MG63 (cell line): ENCODE measurements around the gene DDX54. TPM values are rescaled to one million over a fixed set of nuclear protein-coding genes. Genes with fewer than 3 reads are reported as not detected.
A peak's percentile ranks its signal among the peaks of the same experiment; 100 is the strongest.
"Not testable (repeated sequence)": the region's sequence is repeated elsewhere in the genome, so short reads cannot be mapped to it uniquely, and the experiment has no call there.

Experiments used
- DNase-seq: peaks from one replicate; pipeline ENCODE4 v3.0.0-alpha.2; 2020
- H3K27me3 ChIP-seq: fragments of 250-450 bp; sonication (Bioruptor Pico); 2 replicates; pipeline ENCODE4 v1.5.1; 2020; ENCODE audit warnings: mild to moderate bottlenecking, moderate library complexity
- H3K36me3 ChIP-seq: fragments of 250-450 bp; sonication (Bioruptor Pico); 2 replicates; pipeline ENCODE4 v1.5.1; 2020; ENCODE audit warnings: mild to moderate bottlenecking, moderate library complexity
- H3K4me3 ChIP-seq: fragments of 250-450 bp; sonication (Bioruptor Pico); 2 replicates; pipeline ENCODE4 v1.5.1; 2020; ENCODE audit warnings: mild to moderate bottlenecking, moderate library complexity
- H3K9me3 ChIP-seq: fragments of 250-450 bp; sonication (Bioruptor Pico); 2 replicates; pipeline ENCODE4 v1.5.1; 2020; ENCODE audit warnings: mild to moderate bottlenecking, moderate library complexity
- total RNA-seq: library from RNA; depleted of rRNA; stranded (reverse); fragments of >200 nt; shearing (Covaris generic); gene quantifications from 2 replicates; pipeline ENCODE4 v1.2.3, GENCODE V29; 2014; ENCODE audit warnings: low replicate concordance

The DDX54 gene
- total RNA-seq, 1 experiment from 2014 or later, result 80.5 TPM

DNA sequence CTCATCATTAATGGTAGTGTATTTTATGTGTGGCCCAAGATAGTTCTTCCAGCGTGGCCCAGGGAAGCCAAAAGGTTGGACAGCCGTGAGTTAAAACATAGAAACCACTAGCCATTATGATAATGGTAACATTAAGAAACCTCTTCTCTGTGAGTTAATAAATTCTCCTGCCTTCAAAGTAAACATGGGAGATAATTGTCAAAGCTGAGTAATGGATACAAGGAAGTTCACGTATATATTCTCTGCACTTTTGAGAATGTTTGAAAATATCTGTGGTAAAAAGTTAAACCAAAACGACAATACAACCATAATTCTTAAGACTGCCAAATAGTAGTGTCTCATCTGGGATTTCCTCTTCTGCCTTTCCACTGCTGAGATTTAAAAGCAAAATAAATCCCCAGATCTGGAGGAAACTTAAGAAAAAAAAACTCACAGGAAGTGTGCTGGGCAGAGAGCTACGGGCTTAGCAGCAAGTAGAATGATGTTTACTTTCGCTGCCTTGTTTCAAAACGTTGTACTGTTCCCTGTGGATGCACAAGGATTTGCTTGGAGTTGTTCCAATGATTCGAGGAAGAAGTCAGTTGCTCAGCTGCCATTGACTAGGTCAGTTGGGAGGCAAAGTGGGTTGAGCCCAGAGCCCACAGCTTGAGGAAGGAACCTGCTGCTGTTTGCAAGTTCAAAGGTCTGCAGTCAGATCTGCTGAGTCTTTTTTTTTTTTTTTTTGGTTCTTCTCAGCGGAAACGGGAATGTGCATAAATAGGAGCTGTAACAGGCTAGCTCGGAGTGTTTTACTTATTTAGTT lies 37.7 kb upstream of the DDX54 start:
- Histone ChIP-seq H3K4me3 (peak overlapping the region; percentile 59), H3K36me3 (no peaks in the 10 kb centered on the region)
- peak; percentile 66 for DNase-seq

GRCh38 chr12:113221997-113222729 lies 36.9 kb upstream of the DDX54 start:
- no peaks in the 10 kb centered on the region for H3K27me3 ChIP-seq
- peak overlapping the region; percentile 59 for H3K4me3 ChIP-seq
- DNase-seq, result no peak
- H3K9me3 ChIP-seq, result no peaks in the 10 kb centered on the region
- no peaks in the 10 kb centered on the region for H3K36me3 ChIP-seq

More for the DNA sequence above, 37.7 kb upstream of the DDX54 start:
- Histone ChIP-seq H3K27me3 (no peaks in the 10 kb centered on the region), H3K9me3 (no peaks in the 10 kb centered on the region)

- Histone ChIP-seq H3K9me3 (no peaks in the 10 kb centered on the region), H3K4me3 (peak within 1 kb of the TSS; percentile 59), H3K36me3 (no peaks in the 10 kb centered on the region), H3K27me3 (no peaks in the 10 kb centered on the region)
- peak; percentile 99 for DNase-seq
Observed at GRCh38 chr12:113221181-113221996, 36.1 kb upstream of the DDX54 start, which contains the start of gene TPCN1. Gene TPCN1 (plus strand): TSS chr12:113221464. CDS start chr12:113226853, 5,389 bp downstream.

DNA sequence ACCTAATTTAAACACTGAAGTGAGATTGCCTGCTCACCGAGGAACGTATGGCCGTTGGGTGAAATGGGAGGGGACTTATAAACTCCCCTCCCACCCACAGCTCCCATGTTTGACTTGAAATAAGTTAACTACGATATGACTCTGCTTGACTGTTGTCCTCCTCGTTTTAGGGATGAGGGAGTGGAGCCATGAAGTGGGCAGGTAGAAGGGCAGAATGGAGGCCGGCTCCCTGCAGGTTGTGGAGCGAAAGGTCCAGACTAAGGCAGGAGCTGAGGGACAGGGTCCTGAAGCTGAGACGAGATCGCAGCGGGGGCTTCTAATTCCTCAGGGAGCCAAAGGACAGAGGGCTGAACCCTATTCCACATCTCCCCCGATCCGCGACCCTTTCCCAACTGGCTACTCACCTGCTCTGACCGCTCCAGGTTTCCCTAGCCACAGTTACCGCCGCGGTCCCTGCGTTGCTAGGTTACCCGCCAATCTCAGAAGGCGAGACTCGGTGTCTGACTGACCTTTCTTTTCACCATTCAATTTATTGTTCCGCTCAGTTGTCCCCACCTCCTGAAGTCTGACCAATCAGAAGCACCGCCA lies 35.4 kb upstream of the DDX54 start:
- H3K27me3 ChIP-seq, result no peaks in the 10 kb centered on the region
- H3K4me3 ChIP-seq, result peak overlapping the region; percentile 59
- DNase-seq, result no peak
- H3K9me3 ChIP-seq, result no peaks in the 10 kb centered on the region
- H3K36me3 ChIP-seq, result no peaks in the 10 kb centered on the region

- no peaks in the 10 kb centered on the region for H3K36me3 ChIP-seq
- H3K9me3 ChIP-seq, result no peaks in the 10 kb centered on the region
- H3K27me3 ChIP-seq, result no peaks in the 10 kb centered on the region
- DNase-seq, result no peak
- H3K4me3 ChIP-seq, result no peak overlapping the region
Observed at GRCh38 chr12:113216027-113216426, 30.7 kb upstream of the DDX54 start.

DNA sequence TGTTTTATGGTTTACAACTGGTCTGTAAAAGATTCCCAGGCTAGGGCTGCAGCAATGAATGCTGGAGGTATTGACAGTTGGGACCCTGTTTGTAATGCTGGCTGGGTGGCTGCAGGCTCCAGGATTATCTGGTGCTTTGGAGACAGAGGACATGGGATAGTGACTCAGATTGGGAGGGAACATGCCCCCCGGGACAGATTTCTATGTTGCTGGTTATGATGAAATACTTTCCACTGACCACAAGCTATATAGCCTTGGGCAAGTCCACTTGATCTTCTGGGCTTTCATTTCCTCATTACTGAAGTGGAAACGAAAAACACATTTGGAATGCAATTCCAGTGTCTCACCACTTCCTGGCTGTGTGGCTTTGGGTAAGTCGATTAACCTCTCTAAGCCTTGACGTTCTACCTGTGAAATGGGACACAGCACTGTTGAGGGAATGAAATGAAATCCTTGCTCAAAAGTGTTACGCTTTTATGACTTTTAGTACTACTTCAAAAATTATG lies 29.7 kb upstream of the DDX54 start:
- Histone ChIP-seq H3K9me3 (no peaks in the 10 kb centered on the region), H3K36me3 (no peaks in the 10 kb centered on the region), H3K27me3 (no peaks in the 10 kb centered on the region), H3K4me3 (no peak overlapping the region)
- peak; percentile 69 for DNase-seq

DNA sequence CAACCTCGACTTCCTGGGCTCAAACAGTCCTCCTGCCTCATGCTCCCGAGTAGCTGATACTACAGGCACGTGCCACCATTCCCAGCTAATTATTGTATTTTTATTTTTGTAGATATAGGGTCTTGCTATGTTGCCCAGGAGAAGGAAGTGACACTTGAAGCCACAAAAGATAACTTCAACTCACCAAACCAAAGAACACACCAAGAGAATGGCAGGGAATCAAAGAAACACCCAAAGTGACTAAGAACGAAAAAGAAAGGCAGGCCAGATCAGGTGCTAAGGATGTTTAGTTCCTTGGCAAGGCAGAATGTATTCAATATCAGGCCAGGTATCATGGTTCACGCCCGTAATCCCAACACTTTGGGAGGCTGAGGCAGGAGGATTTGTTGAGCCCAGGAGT lies 25.9 kb upstream of the DDX54 start:
- DNase-seq, result no peak
- H3K27me3 ChIP-seq, result no peaks in the 10 kb centered on the region
- H3K4me3 ChIP-seq, result no peak overlapping the region
- H3K36me3 ChIP-seq, result no peaks in the 10 kb centered on the region
- H3K9me3 ChIP-seq, result no peaks in the 10 kb centered on the region

- no peaks in the 10 kb centered on the region for H3K36me3 ChIP-seq
- no peaks in the 10 kb centered on the region for H3K9me3 ChIP-seq
- DNase-seq, result no peak
- no peak overlapping the region for H3K4me3 ChIP-seq
- no peaks in the 10 kb centered on the region for H3K27me3 ChIP-seq
Observed at GRCh38 chr12:113208041-113208934, 23.0 kb upstream of the DDX54 start.

GRCh38 chr12:113207613-113208040 lies 22.3 kb upstream of the DDX54 start:
- no peak for DNase-seq
- Histone ChIP-seq H3K4me3 (no peak overlapping the region), H3K36me3 (no peaks in the 10 kb centered on the region), H3K9me3 (no peaks in the 10 kb centered on the region), H3K27me3 (no peaks in the 10 kb centered on the region)

DNA sequence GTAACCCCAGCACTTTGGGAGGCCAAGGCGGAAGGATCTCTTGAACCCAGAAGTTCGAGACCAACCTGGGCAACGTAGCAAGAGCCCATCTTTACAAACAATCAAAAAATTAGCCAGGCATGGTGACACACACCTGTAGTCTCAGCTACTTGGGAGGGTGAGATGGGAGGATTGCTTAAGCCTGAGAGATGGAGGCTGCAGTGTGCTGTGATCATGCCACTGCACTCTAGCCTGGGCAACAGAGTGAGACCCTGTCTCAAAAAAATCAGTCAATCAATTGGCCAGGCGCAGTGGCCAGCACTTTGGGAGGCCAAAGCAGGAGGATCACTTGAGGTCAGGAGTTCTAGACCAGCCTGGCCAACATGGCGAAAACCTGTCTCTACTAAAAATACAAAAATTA lies 21.5 kb upstream of the DDX54 start:
- not testable (repeated sequence) for DNase-seq, H3K9me3 ChIP-seq, H3K4me3 ChIP-seq, H3K36me3 ChIP-seq, H3K27me3 ChIP-seq

DNA sequence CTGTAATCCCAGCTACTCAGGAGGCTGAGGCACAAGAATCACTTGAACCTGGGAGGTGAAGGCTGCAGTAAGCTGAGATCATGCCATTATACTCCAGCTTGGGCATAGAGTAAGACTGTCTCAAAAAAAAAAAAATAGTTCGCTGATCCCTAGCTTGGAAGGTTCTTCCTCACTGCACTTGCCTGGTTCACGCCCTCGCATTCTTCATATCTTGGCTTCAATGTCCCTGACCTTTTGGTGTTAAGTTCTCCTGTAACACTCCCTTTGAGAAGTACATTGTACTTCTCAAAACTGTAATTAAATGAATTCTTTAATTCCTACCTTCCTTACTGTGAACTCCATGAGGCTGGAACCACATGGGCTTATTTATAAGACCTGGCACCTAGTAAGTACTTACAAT lies 19.5 kb upstream of the DDX54 start:
- Histone ChIP-seq H3K27me3 (no peaks in the 10 kb centered on the region), H3K4me3 (no peak overlapping the region), H3K9me3 (no peaks in the 10 kb centered on the region), H3K36me3 (no peaks in the 10 kb centered on the region)
- no peak for DNase-seq

GRCh38 chr12:113203852-113204760 lies 18.8 kb upstream of the DDX54 start:
- no peaks in the 10 kb centered on the region for H3K9me3 ChIP-seq
- no peaks in the 10 kb centered on the region for H3K27me3 ChIP-seq
- DNase-seq, result no peak
- H3K36me3 ChIP-seq, result no peaks in the 10 kb centered on the region
- H3K4me3 ChIP-seq, result no peak overlapping the region

DNA sequence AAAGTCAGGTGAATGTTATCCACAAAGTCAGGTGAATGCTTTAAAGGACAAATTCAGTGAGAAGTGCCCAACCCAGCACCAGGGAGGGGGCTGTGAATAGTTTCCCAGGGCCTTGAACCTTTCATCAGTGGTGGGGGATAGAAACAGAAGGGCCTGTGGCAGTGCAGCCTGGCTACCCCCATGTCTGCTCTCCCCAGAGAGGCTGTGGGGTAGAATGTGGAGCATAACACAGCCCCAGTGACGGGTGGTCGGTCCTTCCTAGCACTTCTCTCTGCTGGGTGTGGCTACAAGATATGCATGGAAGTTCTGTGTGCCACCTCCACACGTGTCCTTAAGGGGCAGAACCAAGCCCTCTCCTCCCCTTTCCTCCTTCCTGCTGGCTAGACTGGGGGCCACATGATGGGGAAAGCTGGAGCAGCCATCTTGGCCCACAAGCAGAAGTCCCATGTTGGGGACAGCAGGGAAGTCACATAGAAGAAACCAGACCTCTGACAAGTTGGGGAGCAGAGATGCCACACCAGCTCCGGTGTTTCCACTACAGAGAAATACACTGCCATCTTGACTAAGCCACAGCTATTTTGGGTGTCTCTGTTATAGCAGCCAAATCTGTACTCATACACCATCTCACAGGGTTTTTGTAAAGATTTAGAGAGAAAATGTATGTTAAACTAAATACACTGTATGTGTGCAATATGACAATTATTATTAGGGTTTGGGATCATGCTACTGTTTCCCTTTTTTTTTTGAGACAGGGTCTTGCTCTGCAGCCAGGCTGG lies 17.2 kb upstream of the DDX54 start:
- Histone ChIP-seq H3K36me3 (no peaks in the 10 kb centered on the region), H3K4me3 (no peak overlapping the region), H3K27me3 (no peaks in the 10 kb centered on the region), H3K9me3 (no peaks in the 10 kb centered on the region)
- DNase-seq, result no peak
